ENCODE results near the gene P2RY6. TPM values are rescaled to one million over a fixed set of nuclear protein-coding genes. Genes with fewer than 3 reads are reported as not detected.

P2RY6 gene
- total RNA-seq, 1 experiment from 2014 or later = 0.15 TPM

GRCh38 chr11:73263640-73264039, 8.5 kb upstream of the P2RY6 start:
- ATAC-seq = no peak
- no peaks in the 10 kb centered on the region for H4K20me1 ChIP-seq (ENCODE audit: insufficient read depth)
- TF ChIP-seq YY1 (IDR thresholded peaks at IDR 0.05; ENCODE audit: extremely low read depth, insufficient replicate concordance, low read depth, low read length) = no peak
- H3K36me3 ChIP-seq (ENCODE audit: control insufficient read depth in 1 of 2, insufficient read depth in 2 of 2, low read length in 2 of 2) = no peaks in the 10 kb centered on the region
- intact Hi-C loops (cut with micrococcal nuclease) = no loop called here
- ChIA-PET POLR2A (no interaction called here), CTCF (no interaction called here), RAD21 (ENCODE audit: low non-redundant PET in 1 of 2, low total read pairs in 2 of 2, uncharacterized antibody in 2 of 2, unreplicated experiment in 2 of 2) (no interaction called here)
- no peaks in the 10 kb centered on the region for H3K9me3 ChIP-seq (ENCODE audit: control insufficient read depth in 1 of 2, insufficient read depth in 1 of 2, low read depth in 1 of 2, low read length in 2 of 2)
- BruUV-seq (replicated peaks) = no TSS peak
- no peak for DNase-seq (ENCODE audit: low read depth, low spot score)
- peaks cover 0 to 10% of the 10 kb centered on the region in 2 experiments; a peak in 1 of 4 replicates for H3K4me1 ChIP-seq (ENCODE audit: control insufficient read depth in 1 of 2, insufficient read depth in 2 of 2, low read length in 2 of 2)
- no peaks in the 10 kb centered on the region for H3K79me2 ChIP-seq (ENCODE audit: insufficient read depth, low read length)
- H3K27ac ChIP-seq (ENCODE audit: low read depth, low read length) = no peak overlapping the region
- no peak overlapping the region for H3K9ac ChIP-seq (ENCODE audit: low read length)
- H3K4me3 ChIP-seq (replicated peaks in 1 of 2; ENCODE audit: low read depth in 1 of 2, low read length in 2 of 2) = no peak overlapping the region
- no peaks in the 10 kb centered on the region for H3K9me2 ChIP-seq (ENCODE audit: insufficient read depth)
- no peak overlapping the region for H2AFZ ChIP-seq (ENCODE audit: low read depth, low read length, poor library complexity, severe bottlenecking)
- peaks cover 5% of the 10 kb centered on the region; the same call in 1 of the 2 replicates for H3K27me3 ChIP-seq (ENCODE audit: insufficient read depth, low read length)
- H3K4me2 ChIP-seq (ENCODE audit: low read length) = peak overlapping the region; percentile 80

GRCh38 chr11:73265278-73265810, 6.8 kb upstream of the P2RY6 start:
- H3K27ac ChIP-seq (ENCODE audit: low read depth, low read length) = no peak overlapping the region
- no peaks in the 10 kb centered on the region for H3K9me2 ChIP-seq (ENCODE audit: insufficient read depth)
- H3K9me3 ChIP-seq (ENCODE audit: control insufficient read depth in 1 of 2, insufficient read depth in 1 of 2, low read depth in 1 of 2, low read length in 2 of 2) = no peaks in the 10 kb centered on the region
- no peak overlapping the region; the same call in 1 of the 2 replicates for H3K4me2 ChIP-seq (ENCODE audit: low read length)
- ATAC-seq (no peak), DNase-seq (ENCODE audit: low read depth, low spot score) (no peak)
- H3K36me3 ChIP-seq (ENCODE audit: control insufficient read depth in 1 of 2, insufficient read depth in 2 of 2, low read length in 2 of 2) = no peaks in the 10 kb centered on the region
- H3K9ac ChIP-seq (ENCODE audit: low read length) = no peak overlapping the region
- H3K27me3 ChIP-seq (ENCODE audit: insufficient read depth, low read length) = peaks cover 5% of the 10 kb centered on the region; the same call in 1 of the 2 replicates
- peaks cover 2 to 10% of the 10 kb centered on the region in 2 experiments; a peak in 2 of 4 replicates for H3K4me1 ChIP-seq (ENCODE audit: control insufficient read depth in 1 of 2, insufficient read depth in 2 of 2, low read length in 2 of 2)
- H2AFZ ChIP-seq (ENCODE audit: low read depth, low read length, poor library complexity, severe bottlenecking) = no peak overlapping the region
- intact Hi-C loops (cut with micrococcal nuclease) = no loop called here
- BruUV-seq (replicated peaks) = no TSS peak
- POLR2A ChIA-PET = no interaction called here
- RAD21 ChIA-PET (ENCODE audit: low non-redundant PET in 1 of 2, low total read pairs in 2 of 2, uncharacterized antibody in 2 of 2, unreplicated experiment in 2 of 2) = no interaction called here
- CTCF ChIA-PET = no interaction called here
- no peaks in the 10 kb centered on the region for H4K20me1 ChIP-seq (ENCODE audit: insufficient read depth)
- no peaks in the 10 kb centered on the region for H3K79me2 ChIP-seq (ENCODE audit: insufficient read depth, low read length)
- no peak overlapping the region for H3K4me3 ChIP-seq (replicated peaks in 1 of 2; ENCODE audit: low read depth in 1 of 2, low read length in 2 of 2)
- TF ChIP-seq SIN3A (IDR thresholded peaks at IDR 0.05; ENCODE audit: low read depth) = no peak
- no peak for TF ChIP-seq EZH2 (IDR thresholded peaks at IDR 0.05)
- TF ChIP-seq CBX3 (IDR thresholded peaks at IDR 0.05; ENCODE audit: low read depth) = no peak
- TF ChIP-seq ZBTB33 (IDR thresholded peaks at IDR 0.05; ENCODE audit: extremely low read depth, insufficient replicate concordance, low read length) = no peak
- TF ChIP-seq EGR1 (IDR thresholded peaks at IDR 0.05; ENCODE audit: low read depth) = no peak
- no peak for TF ChIP-seq REST (IDR thresholded peaks at IDR 0.05; ENCODE audit: low read depth)
- no peak for TF ChIP-seq POLR2A (IDR thresholded peaks at IDR 0.05; ENCODE audit: borderline replicate concordance, extremely low read depth, insufficient read depth, insufficient read length)
- no peak for TF ChIP-seq CEBPB (IDR thresholded peaks at IDR 0.05; ENCODE audit: low read depth)
- no peak for TF ChIP-seq POLR2AphosphoS5 (IDR thresholded peaks at IDR 0.05; ENCODE audit: low read depth, low read length)
- TF ChIP-seq ZNF274 (IDR thresholded peaks at IDR 0.05; ENCODE audit: low read depth, low read length) = no peak
- no peak for TF ChIP-seq CTCF (IDR thresholded peaks at IDR 0.05 in 2 of 3, conservative IDR thresholded peaks at IDR 0.05 in 1 of 3; ENCODE audit: borderline replicate concordance in 1 of 3, insufficient read depth in 1 of 3, low read depth in 2 of 3, low read length in 2 of 3)

Data from HCT116 (cell line).